Duodenal mucosa (tissue), 2 donors: Measurements from ENCODE around the gene MLF2.

Experiments
- H3K27ac ChIP-seq: one replicate; pipeline ENCODE4 v1.7.0; 2013; ENCODE audit warnings: low read depth, low read length
- H3K27me3 ChIP-seq, 2 donors: one replicate each; pipeline ENCODE4 v1.7.0; 2013; ENCODE audit warnings: low read length in 2 of 2, control low read depth in 1 of 2; ENCODE audit not compliant: insufficient read depth in 2 of 2, control insufficient read depth in 1 of 2
- H3K36me3 ChIP-seq, 2 donors: one replicate each; pipeline ENCODE4 v1.7.0; 2013; ENCODE audit warnings: low read length in 2 of 2, control low read depth in 1 of 2; ENCODE audit not compliant: insufficient read depth in 2 of 2, control insufficient read depth in 1 of 2
- H3K4me1 ChIP-seq, 2 donors: one replicate each; pipeline ENCODE4 v1.7.0; 2013; ENCODE audit warnings: low read length in 2 of 2, control low read depth in 1 of 2; ENCODE audit not compliant: insufficient read depth in 2 of 2, control insufficient read depth in 1 of 2
- H3K4me3 ChIP-seq, 2 donors: one replicate each; pipeline ENCODE4 v1.7.0; 2013; ENCODE audit warnings: low read length in 2 of 2, low read depth in 1 of 2
- H3K9ac ChIP-seq, 2 donors: one replicate each; pipeline ENCODE4 v1.7.0; 2013; ENCODE audit warnings: low read length in 2 of 2, low read depth in 1 of 2
- H3K9me3 ChIP-seq, 2 donors: one replicate each; pipeline ENCODE4 v1.7.0; 2013; ENCODE audit warnings: low read length in 2 of 2, control low read depth in 1 of 2; ENCODE audit not compliant: control insufficient read depth in 1 of 2

MLF2 gene

DNA sequence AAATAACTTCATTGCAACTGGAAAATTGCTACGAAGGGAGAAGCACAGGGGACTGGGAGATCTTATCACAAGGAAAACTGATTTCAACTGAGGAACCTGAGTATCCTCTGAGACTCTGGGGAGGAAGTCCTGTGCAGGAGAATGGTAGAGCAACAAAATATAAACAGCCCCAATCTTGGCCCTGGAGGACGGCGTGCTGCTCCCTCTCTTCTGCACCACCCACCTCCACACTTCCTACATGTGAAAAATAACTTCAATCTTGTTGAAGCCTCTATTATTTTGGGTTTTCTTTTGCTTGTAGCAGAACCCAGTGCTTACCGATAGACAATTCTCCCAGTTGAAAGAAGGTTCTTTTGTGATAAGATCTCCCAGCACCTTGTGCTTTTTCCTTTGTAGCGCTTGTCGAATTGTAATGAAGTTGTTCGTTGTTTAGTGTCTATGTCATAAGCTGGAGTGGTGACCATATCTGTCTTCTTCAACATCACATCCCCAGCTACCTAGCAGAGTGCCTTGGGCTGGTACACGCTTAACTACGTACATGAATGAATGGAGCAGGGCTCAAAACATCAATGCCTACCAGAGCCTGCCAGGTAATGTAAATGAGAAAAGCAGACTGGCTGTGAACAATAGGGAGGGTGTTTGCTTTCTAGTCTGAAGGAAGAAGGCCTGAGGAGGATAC lies 33.6 kb upstream of the MLF2 start:
- Histone ChIP-seq H3K4me3 (no peak overlapping the region), H3K4me1 (peaks cover 0 to 16% of the 10 kb centered on the region in 2 donors), H3K27ac (no peak overlapping the region), H3K9me3 (no peaks in the 10 kb centered on the region), H3K36me3 (no peaks in the 10 kb centered on the region), H3K27me3 (no peaks in the 10 kb centered on the region), H3K9ac (no peak overlapping the region)

DNA sequence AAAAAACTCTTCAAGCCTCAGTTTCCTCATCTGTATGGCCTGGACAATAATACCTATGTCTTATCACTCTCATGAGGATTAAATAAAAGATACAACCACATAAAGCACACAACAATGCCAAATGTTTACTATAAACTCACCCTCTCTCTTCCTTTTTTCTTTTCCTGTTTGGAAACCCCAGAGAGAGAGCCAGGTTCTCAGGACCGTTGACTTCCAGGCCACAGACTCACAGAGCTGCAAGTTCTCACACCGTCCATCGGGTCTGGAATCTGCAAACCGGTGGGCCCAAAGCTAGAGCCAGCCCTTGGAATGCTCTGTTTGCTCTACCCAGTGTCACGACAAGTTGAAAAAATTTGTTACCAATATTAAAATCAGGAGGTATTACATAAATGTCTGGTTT lies 31.8 kb upstream of the MLF2 start:
- no peak overlapping the region for H3K27ac ChIP-seq

GRCh38 chr12:6784296-6784695 lies 31.4 kb upstream of the MLF2 start:
- Histone ChIP-seq H3K36me3 (no peaks in the 10 kb centered on the region), H3K27ac (no peak overlapping the region), H3K9me3 (no peaks in the 10 kb centered on the region), H3K27me3 (no peaks in the 10 kb centered on the region), H3K9ac (no peak overlapping the region), H3K4me1 (peaks cover 8 to 24% of the 10 kb centered on the region in 2 donors), H3K4me3 (no peak overlapping the region)

More for the DNA sequence above, 31.8 kb upstream of the MLF2 start:
- no peaks in the 10 kb centered on the region for H3K27me3 ChIP-seq
- H3K9me3 ChIP-seq = no peaks in the 10 kb centered on the region
- H3K9ac ChIP-seq = no peak overlapping the region
- H3K36me3 ChIP-seq = no peaks in the 10 kb centered on the region
- H3K4me1 ChIP-seq = peaks cover 3 to 22% of the 10 kb centered on the region in 2 donors
- H3K4me3 ChIP-seq = no peak overlapping the region

- Histone ChIP-seq H3K27ac (no peak overlapping the region), H3K4me1 (peaks cover 11 to 23% of the 10 kb centered on the region in 2 donors), H3K9ac (no peak overlapping the region), H3K9me3 (no peaks in the 10 kb centered on the region), H3K36me3 (no peaks in the 10 kb centered on the region), H3K4me3 (no peak overlapping the region), H3K27me3 (no peaks in the 10 kb centered on the region)
Measured at GRCh38 chr12:6783828-6784227, 30.9 kb upstream of the MLF2 start.

GRCh38 chr12:6782850-6783566 lies 30.1 kb upstream of the MLF2 start:
- no peak overlapping the region for H3K4me3 ChIP-seq
- H3K9ac ChIP-seq = no peak overlapping the region
- no peak overlapping the region for H3K27ac ChIP-seq
- no peaks in the 10 kb centered on the region for H3K36me3 ChIP-seq
- peaks cover 17 to 26% of the 10 kb centered on the region in 2 donors for H3K4me1 ChIP-seq
- no peaks in the 10 kb centered on the region for H3K9me3 ChIP-seq
- no peaks in the 10 kb centered on the region for H3K27me3 ChIP-seq

- no peaks in the 10 kb centered on the region for H3K27me3 ChIP-seq
- no peak overlapping the region for H3K9ac ChIP-seq
- no peak overlapping the region for H3K4me3 ChIP-seq
- H3K4me1 ChIP-seq = peaks cover 17 to 26% of the 10 kb centered on the region in 2 donors
- H3K9me3 ChIP-seq = no peaks in the 10 kb centered on the region
- H3K36me3 ChIP-seq = no peaks in the 10 kb centered on the region
- H3K27ac ChIP-seq = no peak overlapping the region
Measured at GRCh38 chr12:6782119-6782518, 29.2 kb upstream of the MLF2 start.

DNA sequence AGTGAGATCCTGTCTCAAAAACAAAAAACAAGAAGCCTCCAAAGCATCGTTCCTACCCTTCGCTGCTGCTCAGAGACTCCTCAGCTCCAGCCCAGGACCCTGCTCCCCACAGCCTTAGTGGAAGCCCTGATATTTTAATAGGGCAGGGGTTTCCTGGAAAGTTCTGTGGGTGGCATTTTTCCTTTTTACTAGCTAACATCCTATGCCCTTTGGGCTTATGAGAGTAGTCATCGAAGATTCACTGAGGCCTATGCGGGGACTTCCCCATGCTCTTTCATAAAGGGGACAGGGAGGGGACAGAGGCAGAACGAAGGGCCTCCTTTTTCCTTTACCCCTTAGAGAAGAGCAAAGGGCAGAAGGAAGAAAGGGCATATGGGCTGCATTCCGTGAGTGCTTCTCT lies 27.6 kb upstream of the MLF2 start:
- Histone ChIP-seq H3K4me3 (no peak overlapping the region), H3K27ac (no peak overlapping the region), H3K36me3 (no peaks in the 10 kb centered on the region), H3K27me3 (no peaks in the 10 kb centered on the region), H3K4me1 (peaks cover 17 to 26% of the 10 kb centered on the region in 2 donors), H3K9ac (no peak overlapping the region), H3K9me3 (no peaks in the 10 kb centered on the region)

GRCh38 chr12:6779708-6780432 lies 26.9 kb upstream of the MLF2 start:
- Histone ChIP-seq H3K9me3 (no peaks in the 10 kb centered on the region), H3K4me1 (peaks cover 17 to 26% of the 10 kb centered on the region in 2 donors), H3K27ac (no peak overlapping the region), H3K27me3 (peaks cover 0 to 2% of the 10 kb centered on the region in 2 donors), H3K4me3 (no peak overlapping the region), H3K36me3 (no peaks in the 10 kb centered on the region), H3K9ac (peak overlapping the region; percentile 1 to 20)

DNA sequence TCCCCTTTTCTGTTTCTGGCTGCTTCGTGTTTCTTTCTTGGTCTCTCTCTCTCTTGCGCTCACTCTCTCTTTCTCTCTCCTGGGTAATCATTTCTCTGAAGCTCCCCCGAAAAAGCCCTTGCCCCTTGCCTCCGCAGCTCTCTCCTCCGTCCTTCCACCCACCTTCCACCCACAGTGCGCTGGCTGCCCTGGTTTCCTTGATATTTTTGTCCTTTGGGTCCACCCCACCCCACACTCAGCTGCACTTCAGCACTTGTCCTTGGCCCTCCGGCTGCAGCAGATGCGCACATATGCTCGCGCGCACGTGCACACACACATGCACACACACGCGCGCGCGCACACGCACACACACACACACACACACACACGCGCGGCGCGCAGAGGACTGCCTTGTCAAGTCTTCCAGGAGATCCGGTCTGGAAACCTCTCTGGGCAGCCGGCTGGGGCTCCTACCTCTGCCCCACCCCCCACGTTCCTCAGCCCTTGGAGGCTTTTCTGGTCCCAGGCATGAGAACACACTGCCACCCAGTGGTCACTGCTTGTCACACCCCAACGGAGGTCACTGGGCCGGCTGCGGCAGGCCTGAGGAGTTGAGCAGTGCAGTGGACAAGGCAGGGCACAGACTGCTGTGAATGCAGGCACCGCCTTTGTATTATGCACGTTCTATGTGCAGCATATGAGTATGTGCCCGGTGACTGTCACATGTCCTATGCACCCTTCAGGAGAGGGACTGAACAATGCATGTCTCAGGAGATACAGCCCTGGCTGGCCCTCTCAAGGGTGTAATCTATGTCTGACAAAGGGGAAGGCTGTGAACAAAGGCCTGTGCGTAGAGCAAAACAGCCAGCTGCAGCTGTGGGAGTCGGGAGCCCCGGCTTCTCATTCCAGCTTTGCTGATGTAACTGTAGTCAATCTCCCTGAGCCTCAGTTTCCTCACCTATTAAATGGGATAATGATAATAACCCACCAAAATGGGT lies 25.9 kb upstream of the MLF2 start:
- no peaks in the 10 kb centered on the region for H3K9me3 ChIP-seq

More for the DNA sequence above, 25.9 kb upstream of the MLF2 start:
- peaks cover 17 to 26% of the 10 kb centered on the region in 2 donors for H3K4me1 ChIP-seq
- H3K27me3 ChIP-seq = peaks cover 3 to 10% of the 10 kb centered on the region in 2 donors
- H3K9ac ChIP-seq = peak overlapping the region; percentile 1 to 70
- no peak overlapping the region for H3K27ac ChIP-seq
- no peaks in the 10 kb centered on the region for H3K36me3 ChIP-seq
- H3K4me3 ChIP-seq = peak overlapping the region; percentile 62 to 71
